GM10847 (cell line): ENCODE results near the gene PCNT.
A peak's percentile ranks its signal among the peaks of the same experiment; 100 is the strongest.

Source experiments
- POLR2A ChIP-seq: IDR thresholded peaks from 2 replicates; pipeline ENCODE4 v1.6.1; 2011; ENCODE audit not compliant: insufficient read length; ENCODE audit errors: extremely low read depth

Gene PCNT

GRCh38 chr21:46454142-46454541, 130.2 kb downstream of the PCNT start:
- TF ChIP-seq POLR2A = no peak

- TF ChIP-seq POLR2A = no peak
Measured at GRCh38 chr21:46454634-46455390, 130.9 kb downstream of the PCNT start.

- TF ChIP-seq POLR2A = no peak
Measured at GRCh38 chr21:46455575-46456385, 131.8 kb downstream of the PCNT start.

GRCh38 chr21:46456750-46457149, 132.8 kb downstream of the PCNT start:
- no peak for TF ChIP-seq POLR2A

DNA sequence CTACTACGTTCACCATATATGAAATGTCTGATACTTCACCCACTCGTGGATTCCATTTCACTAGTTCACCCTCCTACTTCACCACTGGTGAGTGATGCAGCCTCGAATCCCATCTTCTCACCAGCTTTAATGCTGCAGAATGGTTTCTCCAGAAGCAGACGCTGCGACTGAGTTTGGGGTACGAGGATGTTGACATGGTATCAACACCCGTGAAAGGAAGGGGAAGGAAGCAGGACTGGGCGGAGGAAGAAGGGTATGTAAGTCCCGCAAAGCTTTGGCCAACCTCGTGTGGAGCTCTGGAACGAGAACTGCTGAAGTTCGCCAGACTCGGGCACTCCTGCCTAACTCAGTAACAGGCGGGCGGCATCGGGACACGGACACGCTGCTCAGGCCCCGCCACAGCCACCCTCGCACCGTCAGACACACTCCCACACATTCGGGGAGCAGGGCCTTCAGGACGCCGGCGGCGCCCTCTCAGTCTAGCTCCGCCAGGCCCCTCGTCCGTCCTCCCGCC, 133.9 kb downstream of the PCNT start:
- TF ChIP-seq POLR2A = no peak

DNA sequence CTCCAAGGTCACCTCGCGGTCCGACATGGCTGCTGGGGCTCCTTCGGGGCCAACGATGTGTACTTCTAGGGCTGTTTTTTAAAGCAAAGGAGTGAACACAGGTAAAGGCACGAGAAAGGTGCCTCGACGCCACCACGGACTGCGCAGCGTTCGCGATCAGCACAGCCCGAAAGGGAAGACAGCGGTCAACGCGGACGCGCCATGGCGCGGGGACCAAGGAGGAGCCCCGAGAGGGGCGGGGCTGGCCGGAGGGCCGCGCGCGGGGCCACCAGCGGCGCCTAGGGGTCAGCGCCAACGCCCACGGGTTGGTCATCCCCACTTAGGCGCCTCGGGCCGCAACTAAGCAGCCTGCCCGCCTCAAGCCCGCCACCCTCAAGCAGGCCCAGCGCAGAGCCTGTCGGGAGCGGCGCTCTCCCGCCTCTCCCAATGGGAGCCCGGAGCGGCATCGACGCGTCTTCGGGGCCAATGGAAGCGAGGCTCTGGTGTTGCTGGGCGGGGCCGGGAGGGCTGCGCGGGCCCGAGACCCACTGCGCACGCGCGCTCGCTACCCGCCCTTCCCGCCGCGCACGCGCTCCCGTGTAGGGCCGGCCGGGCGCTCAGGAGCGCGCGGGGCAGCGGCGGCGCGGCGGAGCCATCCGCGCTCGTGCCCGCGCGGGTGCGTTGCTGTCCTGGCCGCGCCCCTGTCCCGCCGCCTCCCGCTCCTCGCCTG, 134.5 kb downstream of the PCNT start, which contains the start of gene DIP2A:
TSS of gene DIP2A (plus strand) at position 577 of the 709 bp plus-strand sequence. CDS start 241 bp downstream, outside the sequence.
- TF ChIP-seq POLR2A = peak; percentile 82

- TF ChIP-seq POLR2A = no peak
Measured at GRCh38 chr21:46459024-46459355, 135.0 kb downstream of the PCNT start.

GRCh38 chr21:46459356-46460112, 135.6 kb downstream of the PCNT start:
- TF ChIP-seq POLR2A = no peak

- no peak for TF ChIP-seq POLR2A
Measured at GRCh38 chr21:46461909-46462308, 138.0 kb downstream of the PCNT start.

- TF ChIP-seq POLR2A = no peak
Measured at GRCh38 chr21:46465651-46466050, 141.7 kb downstream of the PCNT start.

DNA sequence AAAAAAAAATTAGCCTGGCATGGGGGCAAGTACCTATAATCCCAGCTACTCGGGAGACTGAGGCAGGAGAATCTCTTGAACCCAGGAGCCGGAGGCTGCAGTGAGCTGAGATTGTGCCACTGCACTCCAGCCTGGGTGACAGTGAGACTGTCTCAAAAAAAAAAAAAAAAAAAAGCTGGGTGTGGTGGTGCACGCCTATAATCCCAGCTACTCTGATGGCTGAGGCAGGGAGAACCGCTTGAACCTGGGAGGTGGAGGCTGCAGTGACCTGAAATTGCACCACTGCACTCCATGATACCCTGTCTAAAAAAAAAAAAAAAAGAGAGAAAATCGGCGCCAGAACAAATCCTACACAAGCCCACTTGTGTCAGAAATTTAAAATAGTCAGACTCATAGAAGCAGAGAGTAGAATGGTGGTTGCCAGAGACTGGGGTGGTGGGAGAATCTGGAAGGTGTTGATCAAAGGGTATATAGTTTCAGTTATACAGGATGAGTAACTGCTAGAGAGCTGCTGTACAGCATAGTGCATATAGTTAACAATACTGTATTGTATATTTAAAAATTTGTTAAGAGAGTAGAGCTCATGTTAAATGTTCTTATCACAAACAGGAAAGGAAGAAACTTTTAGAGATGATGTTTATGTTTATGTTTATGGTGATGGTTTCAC, 144.3 kb downstream of the PCNT start:
- no peak for TF ChIP-seq POLR2A

- TF ChIP-seq POLR2A = no peak
Measured at GRCh38 chr21:46469275-46469674, 145.3 kb downstream of the PCNT start.

DNA sequence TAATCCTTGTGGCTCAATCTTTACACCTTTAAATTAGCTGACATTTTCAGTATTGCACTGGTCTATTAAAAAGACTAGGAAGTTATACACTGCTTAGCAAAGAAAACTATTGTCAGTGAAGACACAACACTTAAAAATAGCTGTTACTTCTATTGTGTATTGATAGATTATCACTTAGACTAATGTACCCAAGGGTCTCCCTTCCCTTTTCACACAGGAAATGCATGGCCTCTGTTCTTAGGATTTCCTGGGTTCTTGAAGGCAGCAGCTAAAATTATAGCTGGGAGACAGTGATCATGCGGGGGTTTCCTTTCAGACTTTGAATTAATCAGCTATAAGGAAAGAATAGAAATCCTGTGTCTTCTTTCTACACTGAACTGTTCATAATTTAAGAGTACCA, 147.6 kb downstream of the PCNT start:
- no peak for TF ChIP-seq POLR2A

DNA sequence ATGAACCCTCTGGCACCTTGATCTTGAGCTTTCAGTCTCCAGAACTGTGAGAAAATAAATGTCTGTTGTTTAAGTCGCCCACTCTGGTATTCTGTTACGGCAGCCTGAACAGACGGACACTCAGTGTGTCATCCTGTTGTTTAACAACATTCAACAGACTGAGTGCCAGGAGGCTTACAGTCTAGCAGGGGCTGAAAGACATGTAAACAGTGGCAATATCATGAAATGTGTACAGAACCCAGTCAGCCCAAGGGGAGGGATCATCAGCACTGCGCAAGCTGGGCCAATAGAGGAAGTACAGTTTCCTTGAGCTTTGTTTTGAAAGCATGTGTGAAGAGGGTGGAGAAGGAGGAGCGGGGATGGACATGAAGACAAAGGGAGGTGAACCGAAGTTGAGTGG, 148.3 kb downstream of the PCNT start:
- no peak for TF ChIP-seq POLR2A
